HCT116 (cell line): Measurements from ENCODE around the gene ACP2. TPM values are rescaled to one million over a fixed set of nuclear protein-coding genes. Genes with fewer than 3 reads are reported as not detected.

Source experiments
- ATAC-seq: fragments of 200-7000 bp; cut with Tn5 transposase; 2 replicates; pipeline ENCODE4 v1.9.1; 2020; ENCODE audit warnings: mild to moderate bottlenecking, moderate library complexity
- BruUV-seq: library from RNA; stranded (reverse); fragments of 400-500 nt; replicated peaks from 2 replicates; lab custom pipeline; 2021; lab: Mats Ljungman, UMichigan
- CTCF ChIA-PET: fragments of 300-600 bp; sonication (Branson Sonifier 250); formaldehyde crosslinking; loops from one replicate; lab custom pipeline; 2021; ENCODE audit warnings: antibody characterized with exemption; lab: Charles Lee
- POLR2A ChIA-PET: fragments of 300-600, 350-600 bp; sonication (Branson Sonifier 250); formaldehyde crosslinking; loops from one replicate; lab custom pipeline; 2021; ENCODE audit warnings: antibody characterized with exemption; lab: Charles Lee
- RAD21 ChIA-PET, 2 experiments: fragments of 300-600 bp; sonication (Branson Sonifier 250); formaldehyde crosslinking; loops; one replicate each; lab custom pipeline; 2023; ENCODE audit warnings: low total read pairs in 2 of 2; ENCODE audit not compliant: uncharacterized antibody in 2 of 2, unreplicated experiment in 2 of 2, low non-redundant PET in 1 of 2; lab: Charles Lee
- DNase-seq: peaks from one replicate; pipeline ENCODE4 v3.0.0-alpha.2; 2010; ENCODE audit warnings: low read depth, low spot score
- H2AFZ ChIP-seq: fragments of 200-600 bp; shearing (Covaris generic), sonication (generic); 2 replicates; pipeline ENCODE4 v1.6.1; 2017; ENCODE audit warnings: low read depth, mixed run types, mixed read lengths, antibody characterized with exemption, low read length; ENCODE audit not compliant: poor library complexity, severe bottlenecking
- H3K27ac ChIP-seq: 2 replicates; pipeline ENCODE4 v1.5.1; 2012; ENCODE audit warnings: low read depth, low read length
- H3K27me3 ChIP-seq: fragments of 200-600 bp; sonication (generic); 2 replicates; pipeline ENCODE4 v1.6.1; 2016; ENCODE audit warnings: mixed run types, low read length, mixed read lengths; ENCODE audit not compliant: insufficient read depth
- H3K36me3 ChIP-seq, 2 experiments: fragments of 200-500 bp in 1 of 2; fragments of 200-600 bp in 1 of 2; sonication (Bioruptor generic) in 1 of 2; sonication (generic) in 1 of 2; 2 replicates each; pipeline versions ENCODE4 v1.5.1 to v1.6.1; 2014 to 2016; ENCODE audit warnings: low read length in 2 of 2, inconsistent platforms in 1 of 2, mixed read lengths in 1 of 2, mixed run types in 1 of 2; ENCODE audit not compliant: insufficient read depth in 2 of 2, control insufficient read depth in 1 of 2
- H3K4me1 ChIP-seq, 2 experiments: fragments of 200-600 bp in 1 of 2; sonication (generic) in 1 of 2; 2 replicates each; pipeline versions ENCODE4 v1.5.1 to v1.6.1; 2012 to 2017; ENCODE audit warnings: low read length in 2 of 2, inconsistent platforms in 1 of 2, mild to moderate bottlenecking in 1 of 2, mixed read lengths in 1 of 2, mixed run types in 1 of 2, moderate library complexity in 1 of 2; ENCODE audit not compliant: insufficient read depth in 2 of 2, control insufficient read depth in 1 of 2
- H3K4me2 ChIP-seq: fragments of 200-600 bp; sonication (generic); 2 replicates; pipeline ENCODE4 v1.6.1; 2017; ENCODE audit warnings: mixed run types, low read length, mixed read lengths
- H3K4me3 ChIP-seq, 2 experiments: fragments of 200-600 bp in 1 of 2; sonication (generic) in 1 of 2; replicated peaks in 1 of 2; 2 replicates each; pipeline ENCODE4 v1.5.1; 2011 to 2016; ENCODE audit warnings: low read length in 2 of 2, control low read depth in 1 of 2, low read depth in 1 of 2, mild to moderate bottlenecking in 1 of 2, mixed read lengths in 1 of 2, mixed run types in 1 of 2
- H3K79me2 ChIP-seq: fragments of 200-600 bp; sonication (generic); 2 replicates; pipeline ENCODE4 v1.6.1; 2017; ENCODE audit warnings: mild to moderate bottlenecking, mixed run types, low read length, moderate library complexity, mixed read lengths; ENCODE audit not compliant: insufficient read depth
- H3K9ac ChIP-seq: fragments of 200-600 bp; sonication (generic); 2 replicates; pipeline ENCODE4 v1.6.1; 2016; ENCODE audit warnings: low read length, mixed read lengths
- H3K9me2 ChIP-seq: fragments of 200-600 bp; sonication (generic), shearing (Covaris generic); 2 replicates; pipeline ENCODE4 v1.6.1; 2017; ENCODE audit warnings: mixed run types, mild to moderate bottlenecking, moderate library complexity; ENCODE audit not compliant: insufficient read depth
- H3K9me3 ChIP-seq, 2 experiments: fragments of 200-500 bp in 1 of 2; fragments of 200-600 bp in 1 of 2; sonication (Bioruptor generic) in 1 of 2; sonication (generic) in 1 of 2; 2 replicates each; pipeline ENCODE4 v1.6.1; 2014 to 2017; ENCODE audit warnings: low read length in 2 of 2, mixed read lengths in 2 of 2, inconsistent platforms in 1 of 2, low read depth in 1 of 2, mild to moderate bottlenecking in 1 of 2, mixed run types in 1 of 2, moderate library complexity in 1 of 2; ENCODE audit not compliant: control insufficient read depth in 1 of 2, insufficient read depth in 1 of 2
- H4K20me1 ChIP-seq: fragments of 200-600 bp; sonication (generic), shearing (Covaris generic); 2 replicates; pipeline ENCODE4 v1.6.1; 2017; ENCODE audit warnings: mixed run types, mild to moderate bottlenecking, moderate library complexity; ENCODE audit not compliant: insufficient read depth
- CEBPB ChIP-seq: IDR thresholded peaks from 2 replicates; pipeline ENCODE4 v1.6.1; 2012; ENCODE audit warnings: low read depth
- EGR1 ChIP-seq: IDR thresholded peaks from 2 replicates; pipeline ENCODE4 v1.6.1; 2012; ENCODE audit warnings: low read depth
- ELF1 ChIP-seq: IDR thresholded peaks from 2 replicates; pipeline ENCODE4 v1.6.1; 2012; ENCODE audit warnings: low read depth, borderline replicate concordance
- SP1 ChIP-seq: IDR thresholded peaks from 2 replicates; pipeline ENCODE4 v1.6.1; 2012; ENCODE audit warnings: low read depth
- ZFX ChIP-seq: fragments of 450-650 bp; IDR thresholded peaks from 2 replicates; pipeline ENCODE4 v1.6.1; 2017
- intact Hi-C: fragments of 100-400 bp; cut with micrococcal nuclease; formaldehyde crosslinking; loops from 2 replicates; pipeline ENCODE4 v1.10.0; 2022
- total RNA-seq: library from RNA; stranded (reverse); gene quantifications from one replicate; pipeline ENCODE4 v1.2.1, GENCODE V29; 2021; ENCODE audit not compliant: unreplicated experiment
- TF ChIP-seq, protein P1 (sequence below): IDR thresholded peaks from 2 replicates; pipeline ENCODE4 v1.6.1; 2012; ENCODE audit warnings: low read depth
- TF ChIP-seq, protein P2 (sequence below): IDR thresholded peaks from 2 replicates; pipeline ENCODE4 v1.6.1; 2011; ENCODE audit warnings: mild to moderate bottlenecking, low read length, moderate library complexity; ENCODE audit not compliant: insufficient replicate concordance; ENCODE audit errors: extremely low read depth
- TF ChIP-seq, protein P3 (sequence below): IDR thresholded peaks from 2 replicates; pipeline ENCODE4 v1.6.1; 2012

ACP2 gene
- total RNA-seq, 1 experiment from 2014 or later = 21.5 TPM

DNA sequence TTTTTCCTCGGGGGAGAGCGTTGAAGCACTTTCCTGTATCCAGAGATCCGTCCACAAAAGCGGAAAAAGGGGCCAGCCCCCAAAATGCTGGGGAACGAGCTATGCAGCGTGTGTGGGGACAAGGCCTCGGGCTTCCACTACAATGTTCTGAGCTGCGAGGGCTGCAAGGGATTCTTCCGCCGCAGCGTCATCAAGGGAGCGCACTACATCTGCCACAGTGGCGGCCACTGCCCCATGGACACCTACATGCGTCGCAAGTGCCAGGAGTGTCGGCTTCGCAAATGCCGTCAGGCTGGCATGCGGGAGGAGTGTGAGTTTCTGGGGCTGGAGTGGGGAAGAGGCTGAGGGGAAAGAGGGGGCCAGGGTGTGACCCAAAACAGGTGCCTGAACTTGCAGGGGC is 11.8 kb upstream of the ACP2 start:
- ChIA-PET CTCF (interaction anchor here (1.4 to 1.8 kb wide), 3 partner anchors 12 to 106 kb away, joined by 4 to 10 read pairs (median 7); partner anchors contain the start of gene ACP2), RAD21 (no interaction called here), POLR2A (interaction anchor here (2.4 kb wide), 1 partner anchor 12 kb away, joined by 7 read pairs; the partner anchor contains the start of gene ACP2)
- ATAC-seq (no peak), DNase-seq (no peak)
- TF ChIP-seq, protein P1, sequence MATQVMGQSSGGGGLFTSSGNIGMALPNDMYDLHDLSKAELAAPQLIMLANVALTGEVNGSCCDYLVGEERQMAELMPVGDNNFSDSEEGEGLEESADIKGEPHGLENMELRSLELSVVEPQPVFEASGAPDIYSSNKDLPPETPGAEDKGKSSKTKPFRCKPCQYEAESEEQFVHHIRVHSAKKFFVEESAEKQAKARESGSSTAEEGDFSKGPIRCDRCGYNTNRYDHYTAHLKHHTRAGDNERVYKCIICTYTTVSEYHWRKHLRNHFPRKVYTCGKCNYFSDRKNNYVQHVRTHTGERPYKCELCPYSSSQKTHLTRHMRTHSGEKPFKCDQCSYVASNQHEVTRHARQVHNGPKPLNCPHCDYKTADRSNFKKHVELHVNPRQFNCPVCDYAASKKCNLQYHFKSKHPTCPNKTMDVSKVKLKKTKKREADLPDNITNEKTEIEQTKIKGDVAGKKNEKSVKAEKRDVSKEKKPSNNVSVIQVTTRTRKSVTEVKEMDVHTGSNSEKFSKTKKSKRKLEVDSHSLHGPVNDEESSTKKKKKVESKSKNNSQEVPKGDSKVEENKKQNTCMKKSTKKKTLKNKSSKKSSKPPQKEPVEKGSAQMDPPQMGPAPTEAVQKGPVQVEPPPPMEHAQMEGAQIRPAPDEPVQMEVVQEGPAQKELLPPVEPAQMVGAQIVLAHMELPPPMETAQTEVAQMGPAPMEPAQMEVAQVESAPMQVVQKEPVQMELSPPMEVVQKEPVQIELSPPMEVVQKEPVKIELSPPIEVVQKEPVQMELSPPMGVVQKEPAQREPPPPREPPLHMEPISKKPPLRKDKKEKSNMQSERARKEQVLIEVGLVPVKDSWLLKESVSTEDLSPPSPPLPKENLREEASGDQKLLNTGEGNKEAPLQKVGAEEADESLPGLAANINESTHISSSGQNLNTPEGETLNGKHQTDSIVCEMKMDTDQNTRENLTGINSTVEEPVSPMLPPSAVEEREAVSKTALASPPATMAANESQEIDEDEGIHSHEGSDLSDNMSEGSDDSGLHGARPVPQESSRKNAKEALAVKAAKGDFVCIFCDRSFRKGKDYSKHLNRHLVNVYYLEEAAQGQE = no peak
- no peak for TF ChIP-seq ZFX
- TF ChIP-seq CEBPB = no peak
- TF ChIP-seq EGR1 = no peak
- TF ChIP-seq, protein P2, sequence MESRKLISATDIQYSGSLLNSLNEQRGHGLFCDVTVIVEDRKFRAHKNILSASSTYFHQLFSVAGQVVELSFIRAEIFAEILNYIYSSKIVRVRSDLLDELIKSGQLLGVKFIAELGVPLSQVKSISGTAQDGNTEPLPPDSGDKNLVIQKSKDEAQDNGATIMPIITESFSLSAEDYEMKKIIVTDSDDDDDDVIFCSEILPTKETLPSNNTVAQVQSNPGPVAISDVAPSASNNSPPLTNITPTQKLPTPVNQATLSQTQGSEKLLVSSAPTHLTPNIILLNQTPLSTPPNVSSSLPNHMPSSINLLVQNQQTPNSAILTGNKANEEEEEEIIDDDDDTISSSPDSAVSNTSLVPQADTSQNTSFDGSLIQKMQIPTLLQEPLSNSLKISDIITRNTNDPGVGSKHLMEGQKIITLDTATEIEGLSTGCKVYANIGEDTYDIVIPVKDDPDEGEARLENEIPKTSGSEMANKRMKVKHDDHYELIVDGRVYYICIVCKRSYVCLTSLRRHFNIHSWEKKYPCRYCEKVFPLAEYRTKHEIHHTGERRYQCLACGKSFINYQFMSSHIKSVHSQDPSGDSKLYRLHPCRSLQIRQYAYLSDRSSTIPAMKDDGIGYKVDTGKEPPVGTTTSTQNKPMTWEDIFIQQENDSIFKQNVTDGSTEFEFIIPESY = no peak
- TF ChIP-seq, protein P3, sequence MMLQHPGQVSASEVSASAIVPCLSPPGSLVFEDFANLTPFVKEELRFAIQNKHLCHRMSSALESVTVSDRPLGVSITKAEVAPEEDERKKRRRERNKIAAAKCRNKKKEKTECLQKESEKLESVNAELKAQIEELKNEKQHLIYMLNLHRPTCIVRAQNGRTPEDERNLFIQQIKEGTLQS = no peak
- TF ChIP-seq ELF1 = no peak
- TF ChIP-seq SP1 = no peak
- no peaks in the 10 kb centered on the region for H3K9me3 ChIP-seq
- H3K9me2 ChIP-seq = no peaks in the 10 kb centered on the region
- no peak overlapping the region for H2AFZ ChIP-seq
- no peaks in the 10 kb centered on the region for H4K20me1 ChIP-seq
- no peaks in the 10 kb centered on the region for H3K27me3 ChIP-seq
- H3K36me3 ChIP-seq = no peaks in the 10 kb centered on the region
- H3K9ac ChIP-seq = no peak overlapping the region
- peaks cover 14 to 19% of the 10 kb centered on the region in 2 experiments for H3K4me1 ChIP-seq
- H3K4me3 ChIP-seq = no peak overlapping the region
- no peaks in the 10 kb centered on the region for H3K79me2 ChIP-seq
- H3K27ac ChIP-seq = no peak overlapping the region
- intact Hi-C loops = no loop called here
- BruUV-seq = no TSS peak
- no peak overlapping the region for H3K4me2 ChIP-seq
